GM18951 (cell line): ENCODE data around the gene ZNF175.

Experiments
- POLR2A ChIP-seq: IDR thresholded peaks from 4 replicates; pipeline ENCODE4 v1.6.1; 2011; ENCODE audit warnings: mild to moderate bottlenecking; ENCODE audit not compliant: insufficient read length, insufficient read depth; ENCODE audit errors: extremely low read depth
- in situ Hi-C: fragments of 300-500 bp; cut with MboI; formaldehyde crosslinking; loops from one replicate; pipeline ENCODE4 v1.12.0; 2022; ENCODE audit warnings: low sequenced_read_pairs, mixed read lengths, inconsistent platforms; ENCODE audit not compliant: unreplicated experiment

The ZNF175 gene

GRCh38 chr19:51570962-51571575, at the start of gene ZNF175:
TSS of gene ZNF175 (plus strand) at chr19:51571283. CDS start at chr19:51573330, 2,047 bp downstream.
- in situ Hi-C loops: no loop called here
- peak; percentile 51 for TF ChIP-seq POLR2A

- TF ChIP-seq POLR2A: no peak
- in situ Hi-C loops: no loop called here
These were observed 49.7 kb upstream of the ZNF175 start for GRCh38 chr19:51521357-51521756.

- in situ Hi-C loops: no loop called here
- no peak for TF ChIP-seq POLR2A
These were observed 49.3 kb upstream of the ZNF175 start for GRCh38 chr19:51521781-51522180.

- no peak for TF ChIP-seq POLR2A
- in situ Hi-C loops: no loop called here
These were observed 46.3 kb upstream of the ZNF175 start for GRCh38 chr19:51524666-51525264.

- in situ Hi-C loops: no loop called here
- TF ChIP-seq POLR2A: no peak
These were observed 45.4 kb upstream of the ZNF175 start for GRCh38 chr19:51525651-51526050.

GRCh38 chr19:51529301-51529700, 41.8 kb upstream of the ZNF175 start:
- in situ Hi-C loops: no loop called here

GRCh38 chr19:51530616-51531015, 40.5 kb upstream of the ZNF175 start:
- in situ Hi-C loops: no loop called here
- no peak for TF ChIP-seq POLR2A

More at GRCh38 chr19:51529301-51529700, 41.8 kb upstream of the ZNF175 start:
- no peak for TF ChIP-seq POLR2A

GRCh38 chr19:51531349-51532315, 39.5 kb upstream of the ZNF175 start, which contains the start of gene SIGLEC6:
TSS of gene SIGLEC6 (minus strand) at chr19:51531670. CDS start at chr19:51531648, 22 bp downstream.
- in situ Hi-C loops: no loop called here
- TF ChIP-seq POLR2A: no peak

- no peak for TF ChIP-seq POLR2A
- in situ Hi-C loops: no loop called here
These were observed 35.5 kb upstream of the ZNF175 start for GRCh38 chr19:51535535-51535934.

GRCh38 chr19:51539821-51540366, 31.2 kb upstream of the ZNF175 start:
- TF ChIP-seq POLR2A: no peak
- in situ Hi-C loops: no loop called here

- TF ChIP-seq POLR2A: no peak
- in situ Hi-C loops: no loop called here
These were observed 29.4 kb upstream of the ZNF175 start for GRCh38 chr19:51541458-51542357.

- in situ Hi-C loops: no loop called here
- TF ChIP-seq POLR2A: no peak
These were observed 28.4 kb upstream of the ZNF175 start for GRCh38 chr19:51542699-51543098.
